ENCODE data around the gene SMARCC2.

The SMARCC2 gene

GRCh38 chr12:56165369-56165768, 23.9 kb downstream of the SMARCC2 start:
- WGBS, 2 experiments: 86 to 92% methylated on average over 4 of the region's 4 CpGs
- H3K36me3 ChIP-seq (ENCODE audit: control insufficient read depth, insufficient read depth, low read length): peaks cover 56% of the 10 kb centered on the region
- H3K27me3 ChIP-seq (ENCODE audit: control insufficient read depth, insufficient read depth, low read length, poor library complexity, severe bottlenecking): no peaks in the 10 kb centered on the region
- no peak overlapping the region for H3K4me3 ChIP-seq (ENCODE audit: insufficient read depth, low read depth, low read length)
- no peak overlapping the region for H3K27ac ChIP-seq (ENCODE audit: insufficient read depth, low read depth, low read length, poor library complexity, severe bottlenecking)
- no peaks in the 10 kb centered on the region for H3K9me3 ChIP-seq (ENCODE audit: control insufficient read depth, low read length)
- H3K4me1 ChIP-seq (ENCODE audit: control insufficient read depth, insufficient read depth, low read length): peaks cover 27% of the 10 kb centered on the region

- Histone ChIP-seq H3K27me3 (ENCODE audit: control insufficient read depth, insufficient read depth, low read length, poor library complexity, severe bottlenecking) (no peaks in the 10 kb centered on the region), H3K4me3 (ENCODE audit: insufficient read depth, low read depth, low read length) (no peak overlapping the region), H3K36me3 (ENCODE audit: control insufficient read depth, insufficient read depth, low read length) (peaks cover 53% of the 10 kb centered on the region), H3K4me1 (ENCODE audit: control insufficient read depth, insufficient read depth, low read length) (peaks cover 34% of the 10 kb centered on the region), H3K27ac (ENCODE audit: insufficient read depth, low read depth, low read length, poor library complexity, severe bottlenecking) (no peak overlapping the region), H3K9me3 (ENCODE audit: control insufficient read depth, low read length) (no peaks in the 10 kb centered on the region)
- 95 to 96% methylated on average over 16 to 17 of the region's 17 CpGs for WGBS, 2 experiments
Measured at GRCh38 chr12:56164345-56164729, 24.9 kb downstream of the SMARCC2 start.

- whole genome bisulfite sequencing, 2 experiments: 81 to 88% methylated on average over 11 of the region's 11 CpGs
- no peaks in the 10 kb centered on the region for H3K27me3 ChIP-seq (ENCODE audit: control insufficient read depth, insufficient read depth, low read length, poor library complexity, severe bottlenecking)
- peak overlapping the region; percentile 23 for H3K27ac ChIP-seq (ENCODE audit: insufficient read depth, low read depth, low read length, poor library complexity, severe bottlenecking)
- H3K36me3 ChIP-seq (ENCODE audit: control insufficient read depth, insufficient read depth, low read length): peaks cover 51% of the 10 kb centered on the region
- H3K9me3 ChIP-seq (ENCODE audit: control insufficient read depth, low read length): no peaks in the 10 kb centered on the region
- H3K4me3 ChIP-seq (ENCODE audit: insufficient read depth, low read depth, low read length): no peak overlapping the region
- H3K4me1 ChIP-seq (ENCODE audit: control insufficient read depth, insufficient read depth, low read length): peaks cover 34% of the 10 kb centered on the region
Measured at GRCh38 chr12:56163533-56164344, 25.5 kb downstream of the SMARCC2 start.

GRCh38 chr12:56162468-56163290, 26.6 kb downstream of the SMARCC2 start:
- Histone ChIP-seq H3K27ac (ENCODE audit: insufficient read depth, low read depth, low read length, poor library complexity, severe bottlenecking) (no peak overlapping the region), H3K4me1 (ENCODE audit: control insufficient read depth, insufficient read depth, low read length) (peaks cover 34% of the 10 kb centered on the region), H3K4me3 (ENCODE audit: insufficient read depth, low read depth, low read length) (no peak overlapping the region), H3K9me3 (ENCODE audit: control insufficient read depth, low read length) (no peaks in the 10 kb centered on the region), H3K27me3 (ENCODE audit: control insufficient read depth, insufficient read depth, low read length, poor library complexity, severe bottlenecking) (no peaks in the 10 kb centered on the region), H3K36me3 (ENCODE audit: control insufficient read depth, insufficient read depth, low read length) (peaks cover 41% of the 10 kb centered on the region)
- WGBS, 2 experiments: 76 to 82% methylated on average over 10 to 11 of the region's 11 CpGs

- no peaks in the 10 kb centered on the region for H3K9me3 ChIP-seq (ENCODE audit: control insufficient read depth, low read length)
- no peak overlapping the region for H3K4me3 ChIP-seq (ENCODE audit: insufficient read depth, low read depth, low read length)
- no peaks in the 10 kb centered on the region for H3K27me3 ChIP-seq (ENCODE audit: control insufficient read depth, insufficient read depth, low read length, poor library complexity, severe bottlenecking)
- H3K36me3 ChIP-seq (ENCODE audit: control insufficient read depth, insufficient read depth, low read length): peaks cover 37% of the 10 kb centered on the region
- WGBS, 2 experiments: 82 to 83% methylated on average over 9 to 10 of the region's 10 CpGs
- peaks cover 38% of the 10 kb centered on the region for H3K4me1 ChIP-seq (ENCODE audit: control insufficient read depth, insufficient read depth, low read length)
- peak overlapping the region; percentile 61 for H3K27ac ChIP-seq (ENCODE audit: insufficient read depth, low read depth, low read length, poor library complexity, severe bottlenecking)
Measured at GRCh38 chr12:56161690-56162351, 27.5 kb downstream of the SMARCC2 start.

GRCh38 chr12:56160894-56161689, 28.2 kb downstream of the SMARCC2 start:
- Histone ChIP-seq H3K4me1 (ENCODE audit: control insufficient read depth, insufficient read depth, low read length) (peaks cover 38% of the 10 kb centered on the region), H3K9me3 (ENCODE audit: control insufficient read depth, low read length) (no peaks in the 10 kb centered on the region), H3K4me3 (ENCODE audit: insufficient read depth, low read depth, low read length) (peak overlapping the region; percentile 70), H3K36me3 (ENCODE audit: control insufficient read depth, insufficient read depth, low read length) (peaks cover 37% of the 10 kb centered on the region), H3K27ac (ENCODE audit: insufficient read depth, low read depth, low read length, poor library complexity, severe bottlenecking) (peak overlapping the region; percentile 61), H3K27me3 (ENCODE audit: control insufficient read depth, insufficient read depth, low read length, poor library complexity, severe bottlenecking) (no peaks in the 10 kb centered on the region)
- WGBS, 2 experiments: 87 to 91% methylated on average over 11 of the region's 11 CpGs

GRCh38 chr12:56160193-56160763, 29.0 kb downstream of the SMARCC2 start:
- WGBS, 2 experiments: 59 to 71% methylated on average over 7 of the region's 7 CpGs
- Histone ChIP-seq H3K36me3 (ENCODE audit: control insufficient read depth, insufficient read depth, low read length) (peaks cover 42% of the 10 kb centered on the region), H3K9me3 (ENCODE audit: control insufficient read depth, low read length) (no peaks in the 10 kb centered on the region), H3K4me1 (ENCODE audit: control insufficient read depth, insufficient read depth, low read length) (peaks cover 38% of the 10 kb centered on the region), H3K27ac (ENCODE audit: insufficient read depth, low read depth, low read length, poor library complexity, severe bottlenecking) (peak overlapping the region; percentile 62), H3K4me3 (ENCODE audit: insufficient read depth, low read depth, low read length) (peak overlapping the region; percentile 70), H3K27me3 (ENCODE audit: control insufficient read depth, insufficient read depth, low read length, poor library complexity, severe bottlenecking) (no peaks in the 10 kb centered on the region)

- H3K4me3 ChIP-seq (ENCODE audit: insufficient read depth, low read depth, low read length): peak overlapping the region; percentile 70
- no peaks in the 10 kb centered on the region for H3K27me3 ChIP-seq (ENCODE audit: control insufficient read depth, insufficient read depth, low read length, poor library complexity, severe bottlenecking)
- H3K4me1 ChIP-seq (ENCODE audit: control insufficient read depth, insufficient read depth, low read length): peaks cover 38% of the 10 kb centered on the region
- H3K27ac ChIP-seq (ENCODE audit: insufficient read depth, low read depth, low read length, poor library complexity, severe bottlenecking): peak overlapping the region; percentile 62
- H3K9me3 ChIP-seq (ENCODE audit: control insufficient read depth, low read length): no peaks in the 10 kb centered on the region
- peaks cover 40% of the 10 kb centered on the region for H3K36me3 ChIP-seq (ENCODE audit: control insufficient read depth, insufficient read depth, low read length)
- WGBS, 2 experiments: 74 to 80% methylated on average over 8 of the region's 8 CpGs
Measured at GRCh38 chr12:56159482-56160192, 29.6 kb downstream of the SMARCC2 start.

- Histone ChIP-seq H3K36me3 (ENCODE audit: control insufficient read depth, insufficient read depth, low read length) (peaks cover 34% of the 10 kb centered on the region), H3K4me1 (ENCODE audit: control insufficient read depth, insufficient read depth, low read length) (peaks cover 43% of the 10 kb centered on the region), H3K27me3 (ENCODE audit: control insufficient read depth, insufficient read depth, low read length, poor library complexity, severe bottlenecking) (no peaks in the 10 kb centered on the region), H3K4me3 (ENCODE audit: insufficient read depth, low read depth, low read length) (peak overlapping the region; percentile 70), H3K9me3 (ENCODE audit: control insufficient read depth, low read length) (no peaks in the 10 kb centered on the region), H3K27ac (ENCODE audit: insufficient read depth, low read depth, low read length, poor library complexity, severe bottlenecking) (peak overlapping the region; percentile 89)
- 2 to 3% methylated on average over 5 to 6 of the region's 6 CpGs for WGBS, 2 experiments
Measured at GRCh38 chr12:56158926-56159461, 30.3 kb downstream of the SMARCC2 start.

All from ectodermal cell (in vitro differentiated cells).